BJ (cell line): ENCODE measurements around the gene FAM50B. TPM values are rescaled to one million over a fixed set of nuclear protein-coding genes. Genes with fewer than 3 reads are reported as not detected.
A peak's percentile ranks its signal among the peaks of the same experiment; 100 is the strongest.

ENCODE experiments used
- CTCF ChIA-PET: fragments of 350-600 bp; formaldehyde crosslinking; extraction: SDS; loops from one replicate; lab custom pipeline; 2021; ENCODE audit warnings: antibody characterized with exemption, inconsistent platforms; lab: Yijun Ruan, JAX
- POLR2A ChIA-PET: fragments of 300-600 bp; sonication (Branson Sonifier 250); formaldehyde crosslinking; extraction: SDS; loops from one replicate; lab custom pipeline; 2021; ENCODE audit warnings: antibody characterized with exemption; lab: Charles Lee
- DNase-seq: peaks from one replicate; pipeline ENCODE4 v3.0.0-alpha.2; 2011; ENCODE audit warnings: low read depth
- H3K27me3 ChIP-seq: 2 replicates; pipeline ENCODE4 v1.6.0; 2011; ENCODE audit warnings: low read length; ENCODE audit not compliant: control insufficient read depth, insufficient read depth
- H3K36me3 ChIP-seq: 2 replicates; pipeline ENCODE4 v1.5.1; 2011; ENCODE audit warnings: low read length; ENCODE audit not compliant: control insufficient read depth, insufficient read depth
- H3K4me3 ChIP-seq: 2 replicates; pipeline ENCODE4 v1.5.1; 2011; ENCODE audit warnings: low read depth, mild to moderate bottlenecking, control low read depth, low read length
- CTCF ChIP-seq: IDR thresholded peaks from 2 replicates; pipeline ENCODE4 v1.5.1; 2011; ENCODE audit warnings: low read depth, mild to moderate bottlenecking, control low read depth, inconsistent platforms, low read length, moderate library complexity; ENCODE audit not compliant: insufficient read depth
- polyA plus RNA-seq: library from polyadenylated mRNA; depleted of rRNA; stranded (reverse); fragments of >200 nt; gene quantifications from 2 replicates; pipeline ENCODE4 v1.2.3, GENCODE V29; 2011

The FAM50B gene
- polyA plus RNA-seq, 1 experiment: 9.9 TPM

- POLR2A ChIA-PET: no interaction called here
- no peak for DNase-seq
Observed at GRCh38 chr6:3887150-3887700, 38.1 kb downstream of the FAM50B start.

GRCh38 chr6:3888153-3888957 is 39.2 kb downstream of the FAM50B start:
- no peak for DNase-seq
- POLR2A ChIA-PET: no interaction called here
- no peak for TF ChIP-seq CTCF
- Histone ChIP-seq H3K36me3 (no peaks in the 10 kb centered on the region), H3K27me3 (no peaks in the 10 kb centered on the region), H3K4me3 (no peak overlapping the region)
- CTCF ChIA-PET: interaction anchor here (0.6 to 8.5 kb wide), 24 partner anchors 9 to 607 kb away, joined by 3 to 78 read pairs (median 4); partner anchors contain the start of gene FAM50B

More at GRCh38 chr6:3887150-3887700, 38.1 kb downstream of the FAM50B start:
- Histone ChIP-seq H3K4me3 (no peak overlapping the region), H3K36me3 (no peaks in the 10 kb centered on the region), H3K27me3 (no peaks in the 10 kb centered on the region)
- CTCF ChIA-PET: interaction anchor here (0.7 to 8.5 kb wide), 25 partner anchors 10 to 606 kb away, joined by 3 to 78 read pairs (median 5); partner anchors contain the start of gene FAM50B
- TF ChIP-seq CTCF: peak; percentile 63

DNA sequence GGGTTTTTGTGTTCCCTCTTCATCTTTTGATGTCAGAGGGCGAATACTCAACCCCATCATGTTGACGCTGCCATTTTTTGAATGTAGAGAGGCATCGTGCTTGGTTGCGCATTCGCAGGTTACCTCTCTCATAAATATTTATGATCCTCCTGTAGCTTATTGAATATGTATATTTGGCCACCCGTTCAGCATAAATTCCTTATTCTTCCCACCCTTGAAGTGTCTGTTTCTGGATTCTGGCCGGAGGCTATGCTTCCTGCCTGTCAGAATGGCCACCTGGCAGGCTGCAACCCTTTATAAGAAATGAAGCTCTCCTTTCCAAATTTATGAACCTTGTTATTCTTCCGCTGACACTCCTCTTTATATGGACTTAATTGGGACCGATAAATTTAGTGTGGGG is 40.9 kb downstream of the FAM50B start:
- POLR2A ChIA-PET: no interaction called here
- Histone ChIP-seq H3K36me3 (no peaks in the 10 kb centered on the region), H3K27me3 (no peaks in the 10 kb centered on the region), H3K4me3 (no peak overlapping the region)
- no peak for DNase-seq
- TF ChIP-seq CTCF: no peak
- CTCF ChIA-PET: interaction anchor here (1.4 to 8.5 kb wide), 6 partner anchors 14 to 146 kb away, joined by 3 to 78 read pairs (median 30); partner anchors contain the start of gene FAM50B

DNA sequence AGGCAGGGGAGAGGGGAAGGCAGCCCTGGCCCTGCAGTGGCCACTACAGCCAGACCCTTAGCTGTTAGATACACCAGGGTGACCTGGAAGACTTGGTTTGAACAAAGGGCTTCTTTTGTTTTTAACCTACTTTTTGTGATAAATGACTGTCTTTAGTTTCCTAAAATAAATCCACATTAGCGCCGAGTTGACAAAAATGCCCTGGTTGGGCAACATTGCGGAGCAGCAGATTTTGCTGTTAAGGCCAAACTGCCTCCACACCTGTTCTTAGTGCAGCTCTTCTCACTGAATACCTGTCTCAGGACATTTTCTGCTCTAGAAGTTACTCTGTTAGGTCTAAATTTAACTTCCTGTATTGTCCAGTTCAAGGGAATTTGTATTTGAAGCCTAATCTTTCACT is 42.7 kb downstream of the FAM50B start:
- no peaks in the 10 kb centered on the region for H3K27me3 ChIP-seq
- DNase-seq: no peak
- TF ChIP-seq CTCF: no peak
- ChIA-PET POLR2A (no interaction called here), CTCF (interaction anchor here (1.5 to 2.7 kb wide), 2 partner anchors 43 to 86 kb away, joined by 3 to 12 read pairs; partner anchors contain the start of gene FAM50B)
- H3K4me3 ChIP-seq: no peak overlapping the region
- no peaks in the 10 kb centered on the region for H3K36me3 ChIP-seq

- CTCF ChIA-PET: interaction anchor here (1.0 to 2.7 kb wide), 7 partner anchors 10 to 151 kb away, joined by 3 to 12 read pairs (median 3); partner anchors contain the start of gene FAM50B
- POLR2A ChIA-PET: no interaction called here
- Histone ChIP-seq H3K36me3 (no peaks in the 10 kb centered on the region), H3K4me3 (no peak overlapping the region), H3K27me3 (no peaks in the 10 kb centered on the region)
- TF ChIP-seq CTCF: no peak
- DNase-seq: no peak
Observed at GRCh38 chr6:3892603-3893002, 43.4 kb downstream of the FAM50B start.
